ENCODE measurements around the gene CEP97.
"Not testable (repeated sequence)": the region's sequence is repeated elsewhere in the genome, so short reads cannot be mapped to it uniquely, and the experiment has no call there.

Gene CEP97

GRCh38 chr3:101720851-101721840 lies 3.3 kb upstream of the CEP97 start:
- Mint-ChIP-seq H3K27me3 (ENCODE audit: low read depth) (no peaks in the 10 kb centered on the region), H3K36me3 (ENCODE audit: low read depth) (no peaks in the 10 kb centered on the region), H3K9me3 (no peaks in the 10 kb centered on the region), H3K4me3 (peak overlapping the region; percentile 69), H3K4me1 (ENCODE audit: low read depth) (peaks cover 26% of the 10 kb centered on the region), H3K27ac (peak overlapping the region; percentile 86)
- peak; percentile 58 for DNase-seq (ENCODE audit: low spot score)

- H3K4me3 Mint-ChIP-seq = peak overlapping the region; percentile 69
- no peaks in the 10 kb centered on the region for H3K27me3 Mint-ChIP-seq (ENCODE audit: low read depth)
- no peak for DNase-seq (ENCODE audit: low spot score)
- peak overlapping the region; percentile 83 for H3K27ac Mint-ChIP-seq
- H3K9me3 Mint-ChIP-seq = no peaks in the 10 kb centered on the region
- peaks cover 4% of the 10 kb centered on the region for H3K36me3 Mint-ChIP-seq (ENCODE audit: low read depth)
- H3K4me1 Mint-ChIP-seq (ENCODE audit: low read depth) = peaks cover 32% of the 10 kb centered on the region
Observed at GRCh38 chr3:101722394-101723173, 1.8 kb upstream of the CEP97 start.

- DNase-seq (ENCODE audit: low spot score) = no peak
- Mint-ChIP-seq H3K4me1 (ENCODE audit: low read depth) (peaks cover 35% of the 10 kb centered on the region), H3K27me3 (ENCODE audit: low read depth) (no peaks in the 10 kb centered on the region), H3K27ac (peak overlapping the region; percentile 94), H3K4me3 (peak overlapping the region; percentile 97), H3K9me3 (no peaks in the 10 kb centered on the region), H3K36me3 (ENCODE audit: low read depth) (peaks cover 21% of the 10 kb centered on the region)
Observed at GRCh38 chr3:101725194-101725889, 928 bp downstream of the CEP97 start.

GRCh38 chr3:101725890-101726275 lies 1.5 kb downstream of the CEP97 start:
- DNase-seq (ENCODE audit: low spot score) = no peak
- Mint-ChIP-seq H3K36me3 (ENCODE audit: low read depth) (peaks cover 26% of the 10 kb centered on the region), H3K27me3 (ENCODE audit: low read depth) (no peaks in the 10 kb centered on the region), H3K4me1 (ENCODE audit: low read depth) (peaks cover 32% of the 10 kb centered on the region), H3K9me3 (no peaks in the 10 kb centered on the region), H3K4me3 (peak overlapping the region; percentile 97), H3K27ac (peak overlapping the region; percentile 94)

GRCh38 chr3:101729586-101729985 lies 5.2 kb downstream of the CEP97 start:
- Mint-ChIP-seq H3K4me3 (no peak overlapping the region), H3K27ac (no peak overlapping the region)
- DNase-seq (ENCODE audit: low spot score) = no peak

GRCh38 chr3:101730839-101731238 lies 6.4 kb downstream of the CEP97 start:
- Mint-ChIP-seq H3K27me3 (ENCODE audit: low read depth) (no peaks in the 10 kb centered on the region), H3K4me1 (ENCODE audit: low read depth) (peaks cover 16% of the 10 kb centered on the region), H3K27ac (no peak overlapping the region), H3K36me3 (ENCODE audit: low read depth) (peaks cover 66% of the 10 kb centered on the region), H3K9me3 (no peaks in the 10 kb centered on the region), H3K4me3 (no peak overlapping the region)
- no peak for DNase-seq (ENCODE audit: low spot score)

More at GRCh38 chr3:101729586-101729985, 5.2 kb downstream of the CEP97 start:
- peaks cover 53% of the 10 kb centered on the region for H3K36me3 Mint-ChIP-seq (ENCODE audit: low read depth)
- H3K27me3 Mint-ChIP-seq (ENCODE audit: low read depth) = no peaks in the 10 kb centered on the region
- H3K9me3 Mint-ChIP-seq = no peaks in the 10 kb centered on the region
- peaks cover 17% of the 10 kb centered on the region for H3K4me1 Mint-ChIP-seq (ENCODE audit: low read depth)

- H3K4me1 Mint-ChIP-seq (ENCODE audit: low read depth) = peaks cover 6% of the 10 kb centered on the region
- no peak for DNase-seq (ENCODE audit: low spot score)
- H3K27ac Mint-ChIP-seq = no peak overlapping the region
- H3K36me3 Mint-ChIP-seq (ENCODE audit: low read depth) = peaks cover 77% of the 10 kb centered on the region
- no peaks in the 10 kb centered on the region for H3K27me3 Mint-ChIP-seq (ENCODE audit: low read depth)
- H3K9me3 Mint-ChIP-seq = peaks cover 4% of the 10 kb centered on the region
- no peak overlapping the region for H3K4me3 Mint-ChIP-seq
Observed at GRCh38 chr3:101732240-101732641, 7.8 kb downstream of the CEP97 start.

GRCh38 chr3:101735833-101736232 lies 11.4 kb downstream of the CEP97 start:
- no peak for DNase-seq (ENCODE audit: low spot score)
- Mint-ChIP-seq H3K4me3 (no peak overlapping the region), H3K9me3 (peaks cover 10% of the 10 kb centered on the region), H3K36me3 (ENCODE audit: low read depth) (peaks cover 78% of the 10 kb centered on the region), H3K4me1 (ENCODE audit: low read depth) (peaks cover 4% of the 10 kb centered on the region), H3K27ac (no peak overlapping the region), H3K27me3 (ENCODE audit: low read depth) (no peaks in the 10 kb centered on the region)

- not testable (repeated sequence) for H3K4me1 Mint-ChIP-seq (ENCODE audit: low read depth); H3K27me3 Mint-ChIP-seq (ENCODE audit: low read depth); H3K9me3 Mint-ChIP-seq; DNase-seq (ENCODE audit: low spot score); H3K4me3 Mint-ChIP-seq; H3K27ac Mint-ChIP-seq
- peaks cover 52% of the 10 kb centered on the region for H3K36me3 Mint-ChIP-seq (ENCODE audit: low read depth)
Observed at GRCh38 chr3:101741914-101742313, 17.5 kb downstream of the CEP97 start.

GRCh38 chr3:101744811-101745210 lies 20.4 kb downstream of the CEP97 start:
- Mint-ChIP-seq H3K4me1 (ENCODE audit: low read depth) (peaks cover 8% of the 10 kb centered on the region), H3K4me3 (no peak overlapping the region), H3K36me3 (ENCODE audit: low read depth) (peaks cover 43% of the 10 kb centered on the region), H3K27me3 (ENCODE audit: low read depth) (no peaks in the 10 kb centered on the region), H3K9me3 (peaks cover 3% of the 10 kb centered on the region), H3K27ac (peak overlapping the region; percentile 23)
- no peak for DNase-seq (ENCODE audit: low spot score)

GRCh38 chr3:101745934-101746333 lies 21.5 kb downstream of the CEP97 start:
- H3K4me1 Mint-ChIP-seq (ENCODE audit: low read depth); H3K27me3 Mint-ChIP-seq (ENCODE audit: low read depth); H3K9me3 Mint-ChIP-seq; H3K4me3 Mint-ChIP-seq; DNase-seq (ENCODE audit: low spot score); H3K27ac Mint-ChIP-seq: not testable (repeated sequence)
- H3K36me3 Mint-ChIP-seq (ENCODE audit: low read depth) = peaks cover 42% of the 10 kb centered on the region

- not testable (repeated sequence) for H3K27ac Mint-ChIP-seq; H3K4me3 Mint-ChIP-seq; DNase-seq (ENCODE audit: low spot score); H3K27me3 Mint-ChIP-seq (ENCODE audit: low read depth); H3K9me3 Mint-ChIP-seq; H3K4me1 Mint-ChIP-seq (ENCODE audit: low read depth)
- H3K36me3 Mint-ChIP-seq (ENCODE audit: low read depth) = peaks cover 58% of the 10 kb centered on the region
Observed at GRCh38 chr3:101753386-101754113, 29.1 kb downstream of the CEP97 start.

GRCh38 chr3:101758224-101758623 lies 33.8 kb downstream of the CEP97 start:
- Mint-ChIP-seq H3K36me3 (ENCODE audit: low read depth) (peaks cover 61% of the 10 kb centered on the region), H3K9me3 (no peaks in the 10 kb centered on the region), H3K27me3 (ENCODE audit: low read depth) (no peaks in the 10 kb centered on the region), H3K27ac (no peak overlapping the region), H3K4me3 (no peak overlapping the region), H3K4me1 (ENCODE audit: low read depth) (peaks cover 18% of the 10 kb centered on the region)
- DNase-seq (ENCODE audit: low spot score) = no peak

Measured in T-helper 2 cell treated with Interferon-gamma antibody and Interleukin-4, amounts not matched to agents 5 μg/mL and 100 μg/mL, for 36 hours (primary cell).